GM12874 (cell line): ENCODE results near the gene YJU2.

ENCODE experiments used
- CTCF ChIP-seq: IDR thresholded peaks from 2 replicates; pipeline ENCODE4 v1.5.1; 2011; ENCODE audit warnings: low read depth, mild to moderate bottlenecking, control low read depth, low read length, moderate library complexity; ENCODE audit not compliant: insufficient read depth

Gene YJU2

GRCh38 chr19:4316956-4317355 lies 70.1 kb downstream of the YJU2 start:
- TF ChIP-seq CTCF: no peak

DNA sequence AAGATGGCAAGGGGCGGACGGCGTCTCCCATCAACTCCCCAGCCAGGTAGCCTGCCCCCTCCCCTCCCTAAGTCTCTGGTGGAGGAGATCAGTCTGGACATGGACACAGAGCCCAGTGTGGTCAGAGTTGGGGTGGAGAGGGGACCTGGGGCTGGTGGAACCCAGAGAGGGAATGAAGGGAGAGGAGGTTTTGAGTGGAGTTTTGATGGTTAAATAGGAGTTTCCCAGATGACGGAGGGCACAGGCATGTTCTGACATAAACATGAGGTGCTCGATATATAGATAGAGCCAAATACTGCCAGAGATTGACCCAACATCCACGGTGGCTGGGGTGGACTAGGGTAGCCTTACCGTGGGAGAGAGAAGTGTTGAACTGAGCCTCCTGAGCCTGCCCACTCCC lies 71.6 kb downstream of the YJU2 start:
- TF ChIP-seq CTCF: no peak
